Activated naive CD8-positive, alpha-beta T cell treated with anti-CD3 and anti-CD28 coated beads, Interleukin-2, amount 10 ng/mL, durations not matched to agents 7 days and 5 days (primary cell): ENCODE measurements around the gene LINGO1. TPM values are rescaled to one million over a fixed set of nuclear protein-coding genes. Genes with fewer than 3 reads are reported as not detected.

Source experiments
- ATAC-seq: fragments of 150-1000 bp; cut with Tn5 transposase; one replicate; pipeline ENCODE4 v1.10.0; 2021; ENCODE audit warnings: low read depth, moderate library complexity
- POLR2A ChIA-PET: fragments of 350-600 bp; sonication (Branson Sonifier 250); formaldehyde crosslinking; loops from one replicate; lab custom pipeline; 2021; ENCODE audit warnings: antibody characterized with exemption; lab: Charles Lee
- DNase-seq: peaks from one replicate; pipeline ENCODE4 v3.0.0; 2021
- H3K27ac Mint-ChIP-seq: one replicate; pipeline ENCODE4 v1.8.0; 2022; ENCODE audit warnings: mild to moderate bottlenecking, mixed read lengths
- H3K27me3 Mint-ChIP-seq: one replicate; pipeline ENCODE4 v1.8.0; 2022; ENCODE audit warnings: mild to moderate bottlenecking, moderate library complexity, mixed read lengths
- H3K36me3 Mint-ChIP-seq: one replicate; pipeline ENCODE4 v1.8.0; 2021; ENCODE audit warnings: mild to moderate bottlenecking, mixed read lengths
- H3K4me1 Mint-ChIP-seq: one replicate; pipeline ENCODE4 v1.8.0; 2021; ENCODE audit warnings: mixed read lengths
- H3K4me3 Mint-ChIP-seq: one replicate; pipeline ENCODE4 v1.8.0; 2022; ENCODE audit warnings: mild to moderate bottlenecking, moderate library complexity, mixed read lengths
- H3K9me3 Mint-ChIP-seq: one replicate; pipeline ENCODE4 v1.8.0; 2021; ENCODE audit warnings: mixed read lengths
- total RNA-seq, 2 experiments: library from RNA; stranded (reverse); gene quantifications; one replicate each; pipeline ENCODE4 v1.2.3, GENCODE V29; 2021

The LINGO1 gene
- total RNA-seq, 2 experiments from 2014 or later: not detected

- no peak overlapping the region for H3K27ac Mint-ChIP-seq
Measured at GRCh38 chr15:77568014-77568972, 64.4 kb downstream of the LINGO1 start.

GRCh38 chr15:77567202-77567601 lies 65.5 kb downstream of the LINGO1 start:
- ATAC-seq (no peak), DNase-seq (no peak)
- Mint-ChIP-seq H3K4me3 (no peak overlapping the region), H3K27me3 (peaks cover 2% of the 10 kb centered on the region), H3K27ac (no peak overlapping the region), H3K9me3 (no peaks in the 10 kb centered on the region), H3K4me1 (no peaks in the 10 kb centered on the region), H3K36me3 (no peaks in the 10 kb centered on the region)
- POLR2A ChIA-PET: no interaction called here

More at GRCh38 chr15:77568014-77568972, 64.4 kb downstream of the LINGO1 start:
- POLR2A ChIA-PET: no interaction called here
- Mint-ChIP-seq H3K9me3 (no peaks in the 10 kb centered on the region), H3K36me3 (no peaks in the 10 kb centered on the region), H3K4me3 (no peak overlapping the region), H3K4me1 (no peaks in the 10 kb centered on the region), H3K27me3 (peaks cover 2% of the 10 kb centered on the region)
- ATAC-seq: no peak
- DNase-seq: no peak

GRCh38 chr15:77566092-77566491 lies 66.6 kb downstream of the LINGO1 start:
- Mint-ChIP-seq H3K27ac (no peak overlapping the region), H3K36me3 (no peaks in the 10 kb centered on the region), H3K4me3 (no peak overlapping the region), H3K9me3 (no peaks in the 10 kb centered on the region), H3K27me3 (peaks cover 2% of the 10 kb centered on the region), H3K4me1 (no peaks in the 10 kb centered on the region)
- DNase-seq: no peak
- no peak for ATAC-seq
- POLR2A ChIA-PET: no interaction called here

DNA sequence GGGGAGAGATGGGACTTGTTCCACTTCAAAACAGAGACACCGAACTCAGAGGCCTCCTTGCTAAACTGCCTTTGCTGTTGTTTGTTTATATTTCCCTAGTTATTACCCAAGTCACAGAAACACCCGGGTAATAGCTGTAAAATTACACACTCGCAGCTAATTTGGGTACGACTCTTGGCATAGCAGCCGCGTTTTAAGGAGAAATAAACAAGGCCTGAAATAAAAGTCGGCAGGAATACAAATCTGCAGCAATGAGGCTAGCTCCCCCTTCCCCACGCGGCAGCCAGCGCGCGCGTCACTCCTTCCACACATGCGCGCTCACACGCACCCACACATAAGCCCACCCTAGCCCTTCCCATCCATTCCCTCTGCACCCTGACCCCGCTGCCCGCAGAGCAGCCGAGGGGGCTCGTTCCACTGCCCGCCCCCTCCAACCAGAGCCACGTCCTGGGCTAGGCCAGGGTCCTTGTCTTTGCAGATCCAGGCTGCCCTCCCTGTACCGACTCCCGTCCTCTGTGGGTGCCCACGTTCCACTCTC lies 67.3 kb downstream of the LINGO1 start:
- Mint-ChIP-seq H3K36me3 (no peaks in the 10 kb centered on the region), H3K4me3 (no peak overlapping the region), H3K27ac (no peak overlapping the region), H3K9me3 (no peaks in the 10 kb centered on the region), H3K4me1 (no peaks in the 10 kb centered on the region), H3K27me3 (peaks cover 2% of the 10 kb centered on the region)
- POLR2A ChIA-PET: no interaction called here
- no peak for ATAC-seq
- no peak for DNase-seq

DNA sequence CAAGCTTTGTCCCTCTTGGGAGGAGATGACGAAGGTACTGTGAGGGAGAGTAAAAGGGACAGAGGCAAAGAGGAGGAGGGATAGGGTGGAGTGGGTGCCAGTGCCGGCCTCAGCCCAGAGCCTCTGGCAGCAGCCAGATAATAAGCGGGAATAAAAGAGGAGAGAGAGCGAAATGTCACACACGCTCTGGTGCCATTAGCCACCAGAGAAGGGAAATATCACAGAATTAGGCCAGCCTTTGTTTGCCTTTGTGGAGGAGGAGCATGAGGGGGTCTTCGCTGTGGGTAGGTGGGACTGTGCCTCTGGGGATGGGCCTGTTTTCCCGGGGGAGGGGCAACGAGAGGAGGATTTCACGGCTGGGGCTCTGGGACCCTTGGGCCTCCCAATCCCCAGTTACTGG lies 67.8 kb downstream of the LINGO1 start:
- H3K27me3 Mint-ChIP-seq: no peaks in the 10 kb centered on the region
- no peaks in the 10 kb centered on the region for H3K36me3 Mint-ChIP-seq
- DNase-seq (no peak), ATAC-seq (no peak)
- H3K4me3 Mint-ChIP-seq: no peak overlapping the region
- no peak overlapping the region for H3K27ac Mint-ChIP-seq
- POLR2A ChIA-PET: no interaction called here
- H3K9me3 Mint-ChIP-seq: no peaks in the 10 kb centered on the region
- H3K4me1 Mint-ChIP-seq: no peaks in the 10 kb centered on the region

GRCh38 chr15:77564341-77564740 lies 68.4 kb downstream of the LINGO1 start:
- no peak for ATAC-seq
- H3K9me3 Mint-ChIP-seq: no peaks in the 10 kb centered on the region
- H3K4me3 Mint-ChIP-seq: no peak overlapping the region

GRCh38 chr15:77563623-77564156 lies 69.0 kb downstream of the LINGO1 start:
- no peak for ATAC-seq
- no peaks in the 10 kb centered on the region for H3K4me1 Mint-ChIP-seq
- H3K27ac Mint-ChIP-seq: no peak overlapping the region
- H3K36me3 Mint-ChIP-seq: no peaks in the 10 kb centered on the region
- POLR2A ChIA-PET: no interaction called here
- no peak for DNase-seq
- no peaks in the 10 kb centered on the region for H3K27me3 Mint-ChIP-seq
- H3K9me3 Mint-ChIP-seq: no peaks in the 10 kb centered on the region
- no peak overlapping the region for H3K4me3 Mint-ChIP-seq

More at GRCh38 chr15:77564341-77564740, 68.4 kb downstream of the LINGO1 start:
- Mint-ChIP-seq H3K27ac (no peak overlapping the region), H3K36me3 (no peaks in the 10 kb centered on the region), H3K27me3 (no peaks in the 10 kb centered on the region), H3K4me1 (no peaks in the 10 kb centered on the region)
- POLR2A ChIA-PET: no interaction called here
- DNase-seq: no peak

Other genes with a start within 250 kb of the LINGO1 start
- 10 to 100 TPM; 34.0 to 38.1 TPM for gene PEAK1, start 212.8 kb downstream of the LINGO1 start, total RNA-seq
- 10 to 100 TPM; 62.4 to 65.0 TPM for gene HMG20A, start 212.0 kb downstream of the LINGO1 start, total RNA-seq